Activated CD4-positive, CD25-positive, alpha-beta regulatory T cell treated with anti-CD3 and anti-CD28 coated beads, Interleukin-2, amount 50 U/mL, for 16 hours (primary cell): Measurements from ENCODE around the gene NUP62CL.

Source experiments
- DNase-seq: peaks from one replicate; pipeline ENCODE4 v3.0.0-alpha.2; 2020; ENCODE audit warnings: low read depth, low spot score

NUP62CL gene

GRCh38 chrX:107153005-107153404 is 53.2 kb downstream of the NUP62CL start:
- no peak for DNase-seq

DNA sequence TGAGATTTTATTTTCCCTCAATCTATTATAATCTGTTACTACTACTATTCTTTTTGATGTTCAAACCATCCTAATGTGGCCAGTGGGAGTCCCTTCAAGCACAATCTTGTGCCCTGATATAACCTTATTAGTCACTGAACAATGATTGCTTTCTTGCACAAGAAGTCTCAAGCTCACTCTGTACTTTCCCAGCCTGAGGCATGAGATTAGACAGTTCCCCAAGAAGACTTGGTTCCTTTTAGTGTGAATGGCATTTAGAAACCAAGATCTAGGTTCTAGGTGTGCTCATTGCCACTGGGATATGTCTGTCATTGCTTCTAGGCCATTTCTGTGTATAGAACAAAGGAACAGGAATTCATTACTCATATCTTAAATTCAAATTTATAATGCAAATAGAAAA is 59.6 kb downstream of the NUP62CL start:
- no peak for DNase-seq

DNA sequence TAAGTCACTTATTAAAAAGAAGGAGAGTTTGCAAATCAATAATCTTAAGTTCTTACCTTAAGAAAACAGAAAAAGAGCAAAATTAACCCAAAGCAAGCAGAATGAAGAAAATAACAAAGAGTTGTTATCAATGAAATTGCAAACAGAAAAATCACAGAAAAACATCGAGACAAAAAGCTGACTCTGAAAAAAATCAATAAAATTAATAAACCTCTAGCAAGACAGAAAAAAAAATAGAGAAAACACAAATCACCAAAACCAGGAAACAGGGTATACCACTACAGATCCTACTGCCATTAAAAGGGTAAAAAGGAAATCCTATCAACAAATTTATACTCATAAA is 70.3 kb downstream of the NUP62CL start:
- DNase-seq, result no peak

DNA sequence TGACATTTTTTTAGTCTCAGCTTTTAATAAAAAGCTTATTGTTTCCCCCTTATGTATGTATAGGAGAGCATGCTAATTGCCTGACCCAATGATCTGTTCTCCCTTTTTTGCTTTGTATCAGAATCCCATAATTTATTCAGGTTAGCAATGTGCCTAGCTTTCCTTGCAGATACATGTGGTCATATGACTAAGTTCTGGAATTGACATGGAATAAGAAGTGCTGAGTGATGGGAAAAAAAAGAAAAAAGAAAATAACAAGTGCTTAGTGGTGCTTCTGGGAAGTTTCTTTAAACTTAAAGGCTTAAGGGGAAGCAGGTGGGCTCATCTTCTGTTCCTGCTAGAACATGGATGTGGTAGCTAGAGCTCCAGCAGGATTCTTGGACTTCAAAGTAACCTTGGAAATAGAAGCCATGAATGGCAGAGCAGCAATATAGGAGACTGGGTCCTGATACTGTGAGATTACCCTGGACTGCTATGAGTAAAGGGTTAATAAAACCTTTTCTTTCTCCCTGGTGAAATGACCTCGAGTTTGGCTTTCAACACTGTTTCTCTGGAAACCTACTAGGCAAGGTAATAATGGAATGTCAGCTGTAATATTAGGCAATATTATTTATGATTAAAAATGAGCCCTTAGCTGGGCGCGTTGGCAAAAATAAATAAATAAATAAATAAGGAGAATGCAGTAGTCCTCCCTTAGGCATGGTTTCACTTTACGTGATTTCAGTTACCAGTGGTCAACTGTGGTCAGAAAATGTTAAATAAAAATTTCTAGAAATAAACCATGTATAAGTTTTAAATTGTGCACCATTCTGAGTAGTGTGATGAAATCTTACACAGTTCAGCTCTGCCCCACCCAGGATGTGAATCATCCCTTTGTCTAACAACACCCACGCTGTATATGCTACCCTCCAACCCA is 70.9 kb downstream of the NUP62CL start:
- DNase-seq, result no peak

GRCh38 chrX:107123750-107124149 is 82.5 kb downstream of the NUP62CL start:
- DNase-seq, result no peak

DNA sequence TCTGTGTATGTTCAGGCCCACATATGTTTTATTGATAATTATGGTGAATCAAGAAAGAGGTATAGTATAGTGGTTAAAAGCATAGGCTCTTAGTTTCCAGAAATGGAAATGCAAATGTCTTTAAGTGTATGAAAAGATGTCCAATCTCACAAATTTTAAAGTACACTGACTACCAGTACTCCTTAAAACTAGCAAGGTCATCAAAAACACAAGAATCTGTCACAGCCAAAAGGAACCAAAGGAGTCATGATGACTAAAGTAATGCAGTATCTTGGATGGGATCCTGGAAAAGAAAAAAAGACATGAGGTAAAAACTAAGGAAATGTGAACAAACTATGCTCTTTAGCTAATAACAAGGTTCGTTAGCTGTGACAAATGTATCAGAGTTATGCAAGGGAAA is 87.0 kb downstream of the NUP62CL start:
- DNase-seq, result no peak

- DNase-seq, result peak; percentile 55
These were observed 87.7 kb downstream of the NUP62CL start, which contains the start of gene RBM41 for GRCh38 chrX:107118322-107119147. RBM41 (minus strand) TSS chrX:107118822; CDS start chrX:107118773, 49 bp downstream.

DNA sequence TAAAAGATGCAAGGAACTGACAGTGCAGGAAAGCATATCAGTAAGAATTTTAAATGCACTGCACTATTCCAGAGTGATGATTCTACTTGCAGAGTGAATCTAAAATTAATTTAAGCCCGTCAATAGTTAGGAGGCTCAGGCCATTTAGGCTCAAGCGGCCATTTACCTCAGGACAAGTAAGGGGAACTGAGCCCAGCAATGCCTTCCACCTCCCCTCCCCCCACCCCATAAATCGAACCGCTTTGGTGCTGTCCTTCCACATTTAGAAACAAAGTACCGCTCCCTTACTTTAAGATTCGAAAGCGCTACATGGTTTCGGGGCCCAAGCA is 88.3 kb downstream of the NUP62CL start:
- no peak for DNase-seq

GRCh38 chrX:107107459-107107858 is 98.8 kb downstream of the NUP62CL start:
- no peak for DNase-seq

GRCh38 chrX:107102980-107103379 is 103.3 kb downstream of the NUP62CL start:
- no peak for DNase-seq

- DNase-seq, result no peak
These were observed 130.1 kb downstream of the NUP62CL start for GRCh38 chrX:107076158-107076557.
